NCI-H460 (cell line): ENCODE measurements around the gene LACTBL1. TPM values are rescaled to one million over a fixed set of nuclear protein-coding genes. Genes with fewer than 3 reads are reported as not detected.
A peak's percentile ranks its signal among the peaks of the same experiment; 100 is the strongest.

Experiments used
- DNase-seq: peaks from one replicate; pipeline ENCODE4 v3.0.0-alpha.2; 2016; ENCODE audit warnings: low read depth; ENCODE audit errors: extremely low read depth
- total RNA-seq: library from RNA; depleted of rRNA; stranded (reverse); fragments of >200 nt; shearing (Covaris generic); gene quantifications from 2 replicates; pipeline ENCODE4 v1.2.3, GENCODE V29; 2014

LACTBL1 gene
- total RNA-seq, 1 experiment from 2014 or later, result not detected

- peak; percentile 81 for DNase-seq
These were observed 4.0 kb upstream of the LACTBL1 start for GRCh38 chr1:22976461-22977243.

GRCh38 chr1:22976127-22976460 lies 3.4 kb upstream of the LACTBL1 start:
- no peak for DNase-seq

- DNase-seq, result no peak
These were observed 3.0 kb upstream of the LACTBL1 start for GRCh38 chr1:22975694-22976093.

- DNase-seq, result no peak
These were observed 858 bp downstream of the LACTBL1 start for GRCh38 chr1:22971611-22972405.

- DNase-seq, result no peak
These were observed 1.5 kb downstream of the LACTBL1 start for GRCh38 chr1:22971161-22971560.

- DNase-seq, result no peak
These were observed 2.6 kb downstream of the LACTBL1 start for GRCh38 chr1:22970096-22970495.

GRCh38 chr1:22969304-22969709 lies 3.4 kb downstream of the LACTBL1 start:
- no peak for DNase-seq

- DNase-seq, result no peak
These were observed 4.8 kb downstream of the LACTBL1 start for GRCh38 chr1:22967833-22968232.

GRCh38 chr1:22966309-22966708 lies 6.4 kb downstream of the LACTBL1 start:
- no peak for DNase-seq

GRCh38 chr1:22963044-22963677 lies 9.5 kb downstream of the LACTBL1 start:
- DNase-seq, result no peak

GRCh38 chr1:22962558-22962957 lies 10.1 kb downstream of the LACTBL1 start:
- no peak for DNase-seq

- DNase-seq, result no peak
These were observed 12.9 kb downstream of the LACTBL1 start for GRCh38 chr1:22959545-22960360.

GRCh38 chr1:22958556-22958955 lies 14.1 kb downstream of the LACTBL1 start:
- no peak for DNase-seq

- no peak for DNase-seq
These were observed 15.6 kb downstream of the LACTBL1 start for GRCh38 chr1:22957066-22957465.

- no peak for DNase-seq
These were observed 17.5 kb downstream of the LACTBL1 start for GRCh38 chr1:22955146-22955545.

GRCh38 chr1:22953740-22954141 lies 18.9 kb downstream of the LACTBL1 start:
- no peak for DNase-seq

- DNase-seq, result no peak
These were observed 19.5 kb downstream of the LACTBL1 start for GRCh38 chr1:22953057-22953739.

- no peak for DNase-seq
These were observed 20.0 kb downstream of the LACTBL1 start for GRCh38 chr1:22952694-22953056.

GRCh38 chr1:22951796-22952195 lies 20.9 kb downstream of the LACTBL1 start:
- no peak for DNase-seq

GRCh38 chr1:22949822-22950331 lies 22.8 kb downstream of the LACTBL1 start:
- DNase-seq, result no peak
